22Rv1 (cell line): ENCODE data around the gene NXPH3.

ENCODE experiments used
- ZFX ChIP-seq: fragments of 450-650 bp; IDR thresholded peaks from 2 replicates; pipeline ENCODE4 v1.6.1; 2017; ENCODE audit warnings: antibody characterized with exemption, borderline replicate concordance
- TF ChIP-seq, protein P1 (sequence below): fragments of 450-650 bp; IDR thresholded peaks from 2 replicates; pipeline ENCODE4 v1.5.1; 2017; ENCODE audit warnings: mild to moderate bottlenecking

DNA sequence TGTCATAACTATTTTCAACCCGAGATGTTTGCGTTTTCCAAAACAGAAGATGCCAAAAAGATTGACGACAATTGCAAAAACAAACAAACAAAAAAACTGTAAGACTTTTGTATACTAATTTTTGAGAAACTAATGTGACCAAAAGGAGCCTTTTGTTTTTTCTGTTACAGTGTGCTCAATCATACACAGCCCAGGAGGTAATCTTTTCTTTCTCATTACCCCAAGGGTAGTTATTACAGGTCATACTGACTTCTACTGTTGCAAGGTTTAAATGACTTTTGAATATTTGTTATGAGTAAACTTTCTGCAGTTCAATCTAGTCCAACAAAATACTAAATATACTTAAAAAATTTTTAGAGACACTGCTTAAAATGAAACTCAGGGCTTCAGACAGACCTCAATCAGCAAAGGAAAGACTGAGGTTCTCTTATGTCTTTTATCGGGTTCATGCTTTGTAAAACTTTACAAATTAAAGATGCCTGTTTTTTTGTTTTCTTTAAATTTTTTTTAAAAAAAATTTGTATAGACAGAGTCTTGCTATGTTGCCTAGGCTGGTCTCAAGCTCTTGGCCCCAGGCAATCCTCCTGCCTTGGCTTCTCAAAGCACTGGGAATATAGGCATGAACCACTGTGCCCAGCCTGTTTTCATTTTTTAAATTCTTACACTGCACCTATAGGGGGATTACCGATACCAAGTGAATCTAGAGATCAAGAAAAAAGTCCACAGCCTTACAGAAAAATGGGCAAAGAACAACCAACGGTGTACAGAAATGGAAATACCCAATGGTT, 54.6 kb downstream of the NXPH3 start:
- TF ChIP-seq, protein P1, sequence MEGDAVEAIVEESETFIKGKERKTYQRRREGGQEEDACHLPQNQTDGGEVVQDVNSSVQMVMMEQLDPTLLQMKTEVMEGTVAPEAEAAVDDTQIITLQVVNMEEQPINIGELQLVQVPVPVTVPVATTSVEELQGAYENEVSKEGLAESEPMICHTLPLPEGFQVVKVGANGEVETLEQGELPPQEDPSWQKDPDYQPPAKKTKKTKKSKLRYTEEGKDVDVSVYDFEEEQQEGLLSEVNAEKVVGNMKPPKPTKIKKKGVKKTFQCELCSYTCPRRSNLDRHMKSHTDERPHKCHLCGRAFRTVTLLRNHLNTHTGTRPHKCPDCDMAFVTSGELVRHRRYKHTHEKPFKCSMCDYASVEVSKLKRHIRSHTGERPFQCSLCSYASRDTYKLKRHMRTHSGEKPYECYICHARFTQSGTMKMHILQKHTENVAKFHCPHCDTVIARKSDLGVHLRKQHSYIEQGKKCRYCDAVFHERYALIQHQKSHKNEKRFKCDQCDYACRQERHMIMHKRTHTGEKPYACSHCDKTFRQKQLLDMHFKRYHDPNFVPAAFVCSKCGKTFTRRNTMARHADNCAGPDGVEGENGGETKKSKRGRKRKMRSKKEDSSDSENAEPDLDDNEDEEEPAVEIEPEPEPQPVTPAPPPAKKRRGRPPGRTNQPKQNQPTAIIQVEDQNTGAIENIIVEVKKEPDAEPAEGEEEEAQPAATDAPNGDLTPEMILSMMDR = no peak
- TF ChIP-seq ZFX = no peak
